HTERT RPE-1 (cell line): ENCODE measurements around the gene KLHL15.
"Not testable (repeated sequence)": the region's sequence is repeated elsewhere in the genome, so short reads cannot be mapped to it uniquely, and the experiment has no call there.

ENCODE experiments used
- in situ Hi-C: fragments of 300-500 bp; cut with MboI; formaldehyde crosslinking; loops from 4 replicates; pipeline ENCODE4 v1.14.3; 2020; ENCODE audit warnings: low sequenced_read_pairs

Gene KLHL15

DNA sequence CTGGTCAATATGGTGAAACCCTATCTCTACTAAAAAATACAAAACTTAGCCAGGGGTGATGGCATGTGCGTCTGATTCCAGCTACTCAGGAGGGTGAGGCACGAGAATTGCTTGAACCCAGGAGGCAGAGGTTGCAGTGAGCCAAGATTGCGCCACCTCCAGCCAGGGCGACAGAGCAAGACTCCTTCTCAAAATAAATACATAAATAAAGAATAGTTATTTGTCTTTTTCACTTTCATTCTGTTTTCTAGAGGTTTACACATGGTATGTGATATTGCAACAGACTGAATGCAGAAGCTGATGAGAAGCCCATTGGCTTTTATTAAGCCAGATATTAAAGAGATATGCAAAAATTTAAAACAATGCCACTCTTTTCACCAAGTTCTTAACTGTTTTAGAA is 8.2 kb downstream of the KLHL15 start:
- in situ Hi-C loops: no loop called here

DNA sequence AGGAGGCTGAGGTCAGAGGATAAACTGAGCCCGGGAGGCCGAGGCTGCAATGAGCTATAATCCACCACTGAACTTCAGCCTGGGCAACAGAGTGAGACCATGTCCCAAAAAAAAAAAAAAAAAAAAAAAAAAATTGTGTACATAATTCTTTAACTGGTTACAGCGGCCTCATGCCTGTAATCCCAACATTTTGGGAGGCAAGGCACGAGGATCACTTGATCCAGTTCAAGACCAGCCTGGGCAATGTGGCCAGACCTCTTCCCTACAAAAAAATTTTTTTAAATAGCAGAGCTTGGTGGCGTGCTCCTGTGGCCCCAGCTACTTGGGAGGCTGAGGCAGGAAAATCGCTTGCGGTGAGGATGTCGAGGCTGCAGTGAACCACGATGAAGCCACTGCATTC is 9.3 kb downstream of the KLHL15 start:
- in situ Hi-C loops: no loop called here

- in situ Hi-C loops: no loop called here
Measured at GRCh38 chrX:24014388-24015018, 12.5 kb downstream of the KLHL15 start.

DNA sequence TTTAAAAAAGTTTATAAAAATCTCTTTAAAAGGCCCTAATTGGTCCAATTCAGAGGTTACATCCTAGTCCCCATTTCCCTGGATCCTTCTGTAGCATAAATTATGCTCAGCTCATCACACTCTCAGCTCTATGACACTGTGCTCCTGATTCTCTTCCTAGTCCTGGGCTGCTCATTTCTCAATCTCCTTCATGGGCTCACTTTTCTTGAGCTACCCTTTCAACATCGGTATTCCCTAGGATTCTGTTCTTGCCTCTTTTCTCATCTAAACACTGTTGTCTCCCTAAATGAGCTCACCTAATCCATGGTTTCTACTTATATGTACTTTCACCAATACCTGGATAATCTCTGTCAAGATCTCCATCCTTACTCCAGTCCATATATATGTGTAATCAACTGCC is 14.7 kb downstream of the KLHL15 start:
- in situ Hi-C loops: no loop called here

DNA sequence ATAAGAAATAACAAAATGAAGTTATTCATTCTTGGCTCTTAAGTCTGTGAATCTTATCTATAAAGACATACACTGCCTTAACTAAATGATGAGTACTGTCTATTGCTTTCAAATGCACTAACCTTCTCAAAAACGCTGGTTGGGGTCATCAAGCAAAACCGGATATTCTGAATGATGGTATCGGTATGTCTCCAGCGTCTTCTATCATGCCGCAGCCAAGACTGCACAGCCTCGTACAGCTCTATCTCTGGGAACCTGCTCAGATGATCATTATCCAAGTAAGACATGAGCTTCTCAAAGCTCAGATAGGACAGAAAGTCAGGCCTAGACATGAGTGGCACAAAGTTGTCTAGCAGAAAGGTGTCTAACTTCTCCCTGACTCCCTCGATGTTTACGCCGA is 21.1 kb downstream of the KLHL15 start:
- in situ Hi-C loops: no loop called here

- in situ Hi-C loops: no loop called here
Measured at GRCh38 chrX:24005028-24005427, 22.0 kb downstream of the KLHL15 start.

- in situ Hi-C loops: no loop called here
Measured at GRCh38 chrX:24002792-24003191, 24.2 kb downstream of the KLHL15 start.

GRCh38 chrX:24002167-24002566 is 24.8 kb downstream of the KLHL15 start:
- in situ Hi-C loops: no loop called here

GRCh38 chrX:23999671-24000070 is 27.3 kb downstream of the KLHL15 start:
- in situ Hi-C loops: no loop called here

GRCh38 chrX:23993012-23993633 is 33.9 kb downstream of the KLHL15 start:
- in situ Hi-C loops: no loop called here

DNA sequence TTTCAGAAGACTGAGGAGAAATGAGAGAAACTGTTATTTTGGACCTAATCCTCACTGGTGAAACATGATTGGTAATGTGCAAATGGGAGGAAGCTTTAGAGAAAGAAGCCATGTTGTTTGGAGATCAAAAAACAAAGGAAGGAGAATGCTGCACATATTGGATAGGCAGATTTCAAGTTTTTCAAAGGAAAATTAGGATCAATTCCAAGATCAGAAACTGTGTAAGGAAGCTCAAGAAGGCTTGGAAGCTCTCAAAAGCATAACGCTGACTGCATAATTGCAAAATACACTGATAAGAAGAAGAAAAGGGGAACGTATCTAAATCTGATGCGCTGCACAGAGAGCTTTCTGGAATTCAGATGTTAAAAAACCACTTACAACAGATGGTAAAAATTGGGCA is 34.6 kb downstream of the KLHL15 start:
- in situ Hi-C loops: no loop called here

- in situ Hi-C loops: no loop called here
Measured at GRCh38 chrX:23990455-23990854, 36.5 kb downstream of the KLHL15 start.

- in situ Hi-C loops: no loop called here
Measured at GRCh38 chrX:23989689-23990088, 37.3 kb downstream of the KLHL15 start.

- in situ Hi-C loops: no loop called here
Measured at GRCh38 chrX:23982891-23983290, 44.1 kb downstream of the KLHL15 start.

DNA sequence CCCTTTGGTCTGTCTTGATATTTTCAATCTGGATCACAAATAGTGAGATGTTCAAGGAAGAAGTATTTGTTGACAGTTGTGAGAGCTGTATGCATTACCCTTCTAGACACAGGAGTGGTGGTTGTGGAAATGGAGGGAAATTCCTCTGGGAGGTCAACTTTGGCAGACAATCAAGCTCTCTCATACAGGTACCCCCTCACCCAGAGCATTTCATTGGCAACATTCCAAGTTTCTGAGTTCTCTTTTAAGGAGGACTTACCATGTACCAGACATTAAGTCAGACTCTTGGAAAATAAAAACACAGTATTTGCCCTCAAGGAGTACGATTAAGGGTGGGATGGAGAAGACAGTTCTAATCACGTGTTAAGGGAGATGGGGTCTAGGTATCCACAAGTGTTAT is 45.3 kb downstream of the KLHL15 start:
- in situ Hi-C loops: no loop called here

DNA sequence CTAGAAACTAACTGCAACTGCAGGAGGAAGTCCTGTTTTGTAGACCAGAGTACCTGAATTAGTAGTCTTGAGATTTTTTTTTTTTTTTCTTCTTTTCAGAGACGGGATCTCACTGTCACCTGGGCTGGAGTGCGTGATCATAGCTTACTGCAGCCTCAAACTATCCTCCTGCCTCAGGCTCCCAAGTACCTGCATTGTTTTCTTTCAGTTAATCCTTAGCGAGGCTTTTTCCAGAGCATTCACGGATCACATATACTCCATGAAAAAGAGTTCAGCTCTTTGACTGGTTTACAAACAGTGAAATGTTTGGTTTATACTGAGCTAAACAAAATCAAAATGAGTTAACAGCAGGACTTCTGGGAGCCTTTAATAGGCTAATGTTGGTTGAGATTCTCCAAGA is 45.8 kb downstream of the KLHL15 start:
- in situ Hi-C loops: no loop called here

- in situ Hi-C loops: no loop called here
Measured at GRCh38 chrX:23980011-23980441, 47.0 kb downstream of the KLHL15 start.

DNA sequence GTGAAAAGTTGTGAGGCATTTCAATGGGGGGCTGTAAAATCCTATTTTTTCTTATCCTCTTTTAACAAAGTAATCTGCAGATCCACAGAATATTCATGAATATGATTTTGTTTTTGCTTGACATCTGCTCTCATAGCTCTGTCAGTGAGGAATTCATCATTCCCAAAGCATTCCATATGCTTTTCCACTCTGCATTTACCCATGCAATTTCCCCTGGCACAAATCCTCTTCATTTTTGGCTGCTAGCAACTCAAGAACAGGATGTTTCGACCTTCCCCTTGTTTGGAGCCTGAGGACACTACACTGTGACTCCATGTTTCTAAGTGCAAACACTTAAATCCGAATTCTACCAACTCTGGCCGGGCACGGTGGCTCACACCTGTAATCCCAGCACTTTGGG is 48.5 kb downstream of the KLHL15 start:
- in situ Hi-C loops: no loop called here

DNA sequence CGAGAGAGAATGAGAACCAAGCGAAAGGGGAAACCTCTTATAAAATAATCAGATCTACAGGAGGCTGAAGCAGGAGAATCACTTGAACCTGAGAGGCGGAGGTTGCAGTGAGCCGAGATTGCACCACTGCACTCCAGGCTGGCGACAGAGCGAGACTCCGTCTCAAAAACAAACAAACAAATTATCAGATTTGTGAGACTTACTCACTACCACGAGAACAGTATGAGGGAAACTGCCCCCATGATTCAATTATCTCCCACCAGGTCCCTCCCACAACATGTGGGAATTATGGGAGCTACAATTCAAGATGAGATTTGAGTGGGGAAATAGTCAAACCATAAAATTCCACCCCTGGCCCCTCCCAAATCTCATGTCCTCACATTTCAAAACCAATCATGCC is 61.4 kb downstream of the KLHL15 start:
- in situ Hi-C loops: not testable (repeated sequence)

DNA sequence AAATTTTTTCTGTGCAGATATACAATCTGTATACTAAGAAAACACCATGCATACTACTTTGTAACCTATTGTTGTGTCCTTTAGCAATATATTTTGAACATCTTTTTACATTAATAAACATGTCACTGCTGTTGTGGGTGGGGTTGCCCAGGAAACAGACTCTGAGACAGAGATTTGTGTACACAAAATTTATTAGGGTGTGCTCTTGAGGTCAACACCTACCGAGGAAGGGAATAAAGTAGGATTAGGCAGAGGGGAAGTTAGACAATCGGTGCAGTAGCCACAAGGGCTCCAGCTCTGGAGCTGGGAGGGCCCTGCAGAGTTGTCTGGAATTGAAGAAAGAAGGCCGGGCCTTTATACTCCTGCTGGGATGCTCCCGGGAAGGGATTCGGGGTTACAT is 62.8 kb downstream of the KLHL15 start:
- in situ Hi-C loops: no loop called here

- in situ Hi-C loops: no loop called here
Measured at GRCh38 chrX:23959781-23960180, 67.2 kb downstream of the KLHL15 start.

- in situ Hi-C loops: no loop called here
Measured at GRCh38 chrX:23954396-23954795, 72.6 kb downstream of the KLHL15 start.

- in situ Hi-C loops: no loop called here
Measured at GRCh38 chrX:23953908-23954269, 73.1 kb downstream of the KLHL15 start.
